K562 (cell line): ENCODE measurements around the gene PMPCA. TPM values are rescaled to one million over a fixed set of nuclear protein-coding genes. Genes with fewer than 3 reads are reported as not detected.
A peak's percentile ranks its signal among the peaks of the same experiment; 100 is the strongest.

Experiments used
- ATAC-seq: fragments of 200-7000 bp; cut with Tn5 transposase; 3 replicates; pipeline ENCODE4 v1.9.1; 2020; ENCODE audit warnings: moderate library complexity
- BruUV-seq: library from RNA; stranded (reverse); fragments of 400-500 nt; replicated peaks from 2 replicates; lab custom pipeline; 2021; lab: Mats Ljungman, UMichigan
- CTCF ChIA-PET: fragments of 300-600 bp; formaldehyde crosslinking; extraction: SDS; loops from one replicate; lab custom pipeline; 2021; ENCODE audit warnings: low intra/inter-chr PET ratio; lab: Yijun Ruan, JAX
- POLR2A ChIA-PET: fragments of 300-600, 350-650 bp; sonication (Branson Sonifier 250); formaldehyde crosslinking; extraction: SDS; loops from one replicate; lab custom pipeline; 2021; ENCODE audit warnings: antibody characterized with exemption, inconsistent platforms; lab: Yijun Ruan, JAX
- DNase-seq, 4 experiments: peaks; one replicate each; pipeline versions ENCODE4 v3.0.0 to v3.0.0-alpha.2; 2011 to 2018; ENCODE audit warnings: low spot score in 3 of 4, mixed read lengths in 3 of 4; ENCODE audit errors: extremely low read depth in 1 of 4
- FAIRE-seq: peaks from 2 replicates; lab custom pipeline; 2011; peaks lifted over from hg19 to GRCh38; lab: Jason Lieb, UNC
- H2AFZ ChIP-seq: 2 replicates; pipeline ENCODE4 v1.6.0; 2011; ENCODE audit warnings: low read depth, low read length, control low read depth, inconsistent platforms
- H3K27ac ChIP-seq: fragments of 200-600 bp; 3 replicates; pipeline ENCODE4 v1.8.0; 2011; ENCODE audit warnings: low read depth, mild to moderate bottlenecking, control low read depth, inconsistent platforms, low read length, moderate library complexity, mixed read lengths; ENCODE audit errors: extremely low read depth
- H3K27me3 ChIP-seq, 2 experiments: fragments of 300-600 bp in 1 of 2; 2 replicates in 1 of 2; 3 replicates in 1 of 2; pipeline versions ENCODE4 v1.6.0 to v1.8.0; 2011; ENCODE audit warnings: inconsistent platforms in 2 of 2, low read length in 2 of 2, mild to moderate bottlenecking in 1 of 2, mixed read lengths in 1 of 2, moderate library complexity in 1 of 2; ENCODE audit not compliant: control insufficient read depth in 2 of 2, insufficient read depth in 2 of 2
- H3K36me3 ChIP-seq: fragments of 300-600 bp; 3 replicates; pipeline ENCODE4 v1.8.0; 2011; ENCODE audit warnings: mild to moderate bottlenecking, low read length, inconsistent platforms; ENCODE audit not compliant: control insufficient read depth, insufficient read depth
- H3K4me1 ChIP-seq, 2 experiments: fragments of 200-600 bp in 1 of 2; replicated peaks in 1 of 2; 2 replicates in 1 of 2; 3 replicates in 1 of 2; pipeline versions ENCODE4 v1.5.1 to v1.8.0; 2011; ENCODE audit warnings: inconsistent platforms in 2 of 2, low read length in 2 of 2, mild to moderate bottlenecking in 1 of 2, mixed read lengths in 1 of 2, moderate library complexity in 1 of 2; ENCODE audit not compliant: control insufficient read depth in 2 of 2, insufficient read depth in 2 of 2
- H3K4me2 ChIP-seq: 2 replicates; pipeline ENCODE4 v1.6.1; 2011; ENCODE audit warnings: low read length, control low read depth, inconsistent platforms, mixed read lengths; ENCODE audit not compliant: insufficient read depth
- H3K4me3 ChIP-seq: fragments of 200-600 bp; sonication (generic), shearing (Covaris generic); 2 replicates; pipeline ENCODE4 v1.5.1; 2016; ENCODE audit warnings: control low read depth, inconsistent platforms
- H3K79me2 ChIP-seq: fragments of 200-600 bp; 3 replicates; pipeline ENCODE4 v1.8.0; 2011; ENCODE audit warnings: low read length, inconsistent platforms; ENCODE audit not compliant: control insufficient read depth, insufficient read depth
- H3K9ac ChIP-seq, 2 experiments: 2 replicates each; pipeline versions ENCODE4 v1.6.0 to v1.6.1; 2011; ENCODE audit warnings: low read depth in 2 of 2, low read length in 2 of 2, control low read depth in 1 of 2, inconsistent platforms in 1 of 2, mild to moderate bottlenecking in 1 of 2, mixed read lengths in 1 of 2; ENCODE audit not compliant: insufficient read depth in 1 of 2
- H3K9me1 ChIP-seq: one replicate; pipeline ENCODE4 v1.6.0; 2011; ENCODE audit warnings: inconsistent platforms, mild to moderate bottlenecking, low read length, moderate library complexity; ENCODE audit not compliant: control insufficient read depth, insufficient read depth
- H3K9me3 ChIP-seq: replicated peaks from 2 replicates; pipeline ENCODE4 v1.5.1; 2011; ENCODE audit warnings: low read depth, low read length, inconsistent platforms; ENCODE audit not compliant: control insufficient read depth, insufficient read depth
- H4K20me1 ChIP-seq: replicated peaks from 2 replicates; pipeline ENCODE4 v1.6.1; 2011; ENCODE audit warnings: low read length, inconsistent platforms, mixed read lengths; ENCODE audit not compliant: control insufficient read depth, insufficient read depth
- ETS1 ChIP-seq: conservative IDR thresholded peaks from 2 replicates; pipeline ENCODE4 v1.6.1; 2011; ENCODE audit warnings: low read depth, mild to moderate bottlenecking, low read length; ENCODE audit not compliant: control insufficient read depth
- POLR2G ChIP-seq: fragments of 200-400 bp; formaldehyde crosslinking; IDR thresholded peaks from 2 replicates; pipeline ENCODE4 v1.6.1; 2017; ENCODE audit warnings: low read depth, mild to moderate bottlenecking, antibody characterized with exemption, low read length, moderate library complexity
- RBM22 ChIP-seq: fragments of 200-400 bp; formaldehyde crosslinking; IDR thresholded peaks from 2 replicates; pipeline ENCODE4 v1.6.1; 2018; ENCODE audit warnings: low read length, low read depth; ENCODE audit not compliant: poor library complexity, severe bottlenecking
- WGBS: fragments of 100-300 bp; shearing (Covaris generic); methylation state at CpG from one replicate; pipeline ENCODE4 v1.1.6; 2016; ENCODE audit warnings: low coverage, mixed read lengths; ENCODE audit not compliant: insufficient coverage; ENCODE audit errors: missing lambda C conversion rate; 5-methylcytosine and 5-hydroxymethylcytosine counted together
- in situ Hi-C: fragments of 300-500 bp; cut with MboI; formaldehyde crosslinking; loops from 4 replicates; pipeline ENCODE4 v1.15.0; 2018; ENCODE audit warnings: inconsistent platforms, mixed read lengths
- intact Hi-C: fragments of 100-400 bp; cut with micrococcal nuclease; formaldehyde crosslinking; loops from 2 replicates; pipeline ENCODE4 v1.14.2; 2022
- polyA plus RNA-seq, 8 experiments: library from polyadenylated mRNA; depleted of rRNA in 4 of 8; stranded (reverse) in 5 of 8; unstranded in 3 of 8; fragments of >200 nt; fragmentation: Nextera tagmentation in 2 of 8; fragmentation: Illumina TruSeq in 1 of 8; extraction: Ambion mirVana in 2 of 8; extraction: Trizol in 1 of 8; gene quantifications; 2 replicates each; pipeline versions ENCODE4 v1.2.1 to v1.2.3, GENCODE V29; 2011 to 2014; ENCODE audit warnings: inconsistent platforms in 1 of 8, missing spikeins in 1 of 8
- total RNA-seq, 7 experiments: library from RNA; depleted of rRNA in 6 of 7; stranded (reverse); fragments of >200 nt in 6 of 7; fragmentation: Illumina TruSeq in 2 of 7; extraction: Trizol in 2 of 7; gene quantifications; 2 replicates each; pipeline versions ENCODE4 v1.2.1 to v1.2.3, GENCODE V29; 2011 to 2021; ENCODE audit warnings: low replicate concordance in 1 of 7

PMPCA gene
- total and polyA plus RNA-seq, 9 of the 15 experiments (the other 6 are each of a cell fraction or from before 2014, with no cell fraction given), result 23.9 to 143 (median 86.6) TPM

GRCh38 chr9:136362450-136362784 is 48.0 kb upstream of the PMPCA start:
- no peaks in the 10 kb centered on the region; the same call in 2 of the 3 replicates for H3K79me2 ChIP-seq
- WGBS, result 63% methylated on average over 6 of the region's 6 CpGs
- H3K27ac ChIP-seq, result no peak overlapping the region
- H2AFZ ChIP-seq, result no peak overlapping the region
- no peaks in the 10 kb centered on the region for H4K20me1 ChIP-seq
- H3K4me2 ChIP-seq, result peak overlapping the region; percentile 51; the same call in 1 of the 2 replicates
- H3K4me3 ChIP-seq, result no peak overlapping the region
- no peak for ATAC-seq
- TF ChIP-seq ETS1 (no peak), RBM22 (peak; percentile 19), POLR2G (peak; percentile 75)
- TF ChIP-seq, all 486 proteins: peak for 2
- Histone ChIP-seq H3K36me3 (peaks cover 26% of the 10 kb centered on the region; the same call in 1 of the 3 replicates), H3K9ac (peak overlapping the region; percentile 8 to 71; a peak in 3 of 4 replicates), H3K9me3 (no peaks in the 10 kb centered on the region), H3K27me3 (no peaks in the 10 kb centered on the region), H3K9me1 (no peaks in the 10 kb centered on the region), H3K4me1 (peaks cover 11 to 95% of the 10 kb centered on the region in 2 experiments)
- DNase-seq (no peak), FAIRE-seq (no peak)
- in situ Hi-C loops (no loop called here), intact Hi-C loops (no loop called here)
- BruUV-seq, result no TSS peak
- CTCF ChIA-PET, result no interaction called here
- POLR2A ChIA-PET, result interaction anchor here (0.6 to 2.4 kb wide), 11 partner anchors 9 to 788 kb away, joined by 3 to 12 read pairs (median 5); no protein-coding TSS in a partner anchor
